Measurements from ENCODE around the gene KIAA0513.

Gene KIAA0513

GRCh38 chr16:85085721-85086120 lies 58.1 kb downstream of the KIAA0513 start:
- H3K27me3 ChIP-seq (ENCODE audit: insufficient read depth, low read length, poor library complexity), result no peaks in the 10 kb centered on the region
- no peak overlapping the region for H3K4me2 ChIP-seq (ENCODE audit: insufficient read depth, low read length)
- no peaks in the 10 kb centered on the region for H3K9me3 ChIP-seq (ENCODE audit: insufficient read depth, low read length, severe bottlenecking)
- no peak for DNase-seq
- no peaks in the 10 kb centered on the region for H4K20me1 ChIP-seq (ENCODE audit: insufficient read depth, low read length)
- no peaks in the 10 kb centered on the region for H3K4me1 ChIP-seq (ENCODE audit: insufficient read depth, low read length)
- H3K4me3 ChIP-seq (ENCODE audit: low read depth in 1 of 2, low read length in 2 of 2), result no peak overlapping the region
- ATAC-seq (ENCODE audit: insufficient read depth, low read depth), result no peak
- H3K36me3 ChIP-seq (ENCODE audit: insufficient read depth, low read length), result no peaks in the 10 kb centered on the region
- H2AFZ ChIP-seq (ENCODE audit: low read depth, low read length), result no peak overlapping the region
- no peak overlapping the region for H3K27ac ChIP-seq (ENCODE audit: low read length)
- no peak overlapping the region for H3K9ac ChIP-seq (ENCODE audit: low read depth, low read length)
- TF ChIP-seq CTCF (IDR thresholded peaks at IDR 0.05; ENCODE audit: borderline replicate concordance, extremely low read depth, low read length, poor library complexity, severe bottlenecking), result no peak
- TF ChIP-seq EZH2 (IDR thresholded peaks at IDR 0.05; ENCODE audit: borderline replicate concordance, low read depth, low read length, severe bottlenecking), result no peak
- H3K79me2 ChIP-seq (ENCODE audit: insufficient read depth, low read length), result no peaks in the 10 kb centered on the region

- H2AFZ ChIP-seq (ENCODE audit: low read depth, low read length), result 0 out of 2 replicates have a peak overlapping the region, but pooled peaks have one; percentile 55
- H3K4me3 ChIP-seq (ENCODE audit: low read depth in 1 of 2, low read length in 2 of 2), result no peak overlapping the region
- H3K9ac ChIP-seq (ENCODE audit: low read depth, low read length), result no peak overlapping the region
- no peaks in the 10 kb centered on the region for H3K27me3 ChIP-seq (ENCODE audit: insufficient read depth, low read length, poor library complexity)
- TF ChIP-seq CTCF (IDR thresholded peaks at IDR 0.05; ENCODE audit: borderline replicate concordance, extremely low read depth, low read length, poor library complexity, severe bottlenecking) (peak; percentile 95), EZH2 (IDR thresholded peaks at IDR 0.05; ENCODE audit: borderline replicate concordance, low read depth, low read length, severe bottlenecking) (no peak)
- no peaks in the 10 kb centered on the region for H3K4me1 ChIP-seq (ENCODE audit: insufficient read depth, low read length)
- peak; percentile 77 for DNase-seq
- ATAC-seq (ENCODE audit: insufficient read depth, low read depth), result peak; percentile 94
- H4K20me1 ChIP-seq (ENCODE audit: insufficient read depth, low read length), result no peaks in the 10 kb centered on the region
- H3K9me3 ChIP-seq (ENCODE audit: insufficient read depth, low read length, severe bottlenecking), result no peaks in the 10 kb centered on the region
- H3K27ac ChIP-seq (ENCODE audit: low read length), result no peak overlapping the region
- H3K36me3 ChIP-seq (ENCODE audit: insufficient read depth, low read length), result no peaks in the 10 kb centered on the region
- no peaks in the 10 kb centered on the region for H3K79me2 ChIP-seq (ENCODE audit: insufficient read depth, low read length)
- no peak overlapping the region for H3K4me2 ChIP-seq (ENCODE audit: insufficient read depth, low read length)
Measured at GRCh38 chr16:85086347-85087291, 59.0 kb downstream of the KIAA0513 start.

- no peak overlapping the region for H2AFZ ChIP-seq (ENCODE audit: low read depth, low read length)
- H4K20me1 ChIP-seq (ENCODE audit: insufficient read depth, low read length), result no peaks in the 10 kb centered on the region
- no peaks in the 10 kb centered on the region for H3K36me3 ChIP-seq (ENCODE audit: insufficient read depth, low read length)
- H3K4me1 ChIP-seq (ENCODE audit: insufficient read depth, low read length), result no peaks in the 10 kb centered on the region
- H3K9me3 ChIP-seq (ENCODE audit: insufficient read depth, low read length, severe bottlenecking), result no peaks in the 10 kb centered on the region
- ATAC-seq (ENCODE audit: insufficient read depth, low read depth) (no peak), DNase-seq (no peak)
- H3K9ac ChIP-seq (ENCODE audit: low read depth, low read length), result no peak overlapping the region
- no peak overlapping the region for H3K4me3 ChIP-seq (ENCODE audit: low read depth in 1 of 2, low read length in 2 of 2)
- H3K79me2 ChIP-seq (ENCODE audit: insufficient read depth, low read length), result no peaks in the 10 kb centered on the region
- TF ChIP-seq CTCF (IDR thresholded peaks at IDR 0.05; ENCODE audit: borderline replicate concordance, extremely low read depth, low read length, poor library complexity, severe bottlenecking), result no peak
- TF ChIP-seq EZH2 (IDR thresholded peaks at IDR 0.05; ENCODE audit: borderline replicate concordance, low read depth, low read length, severe bottlenecking), result no peak
- no peak overlapping the region for H3K27ac ChIP-seq (ENCODE audit: low read length)
- H3K27me3 ChIP-seq (ENCODE audit: insufficient read depth, low read length, poor library complexity), result no peaks in the 10 kb centered on the region
- H3K4me2 ChIP-seq (ENCODE audit: insufficient read depth, low read length), result no peak overlapping the region
Measured at GRCh38 chr16:85087899-85088569, 60.4 kb downstream of the KIAA0513 start.

All from DND-41 (cell line).